GM20000 (cell line): ENCODE data around the gene EVC2.

Experiments used
- DNase-seq: peaks from one replicate; pipeline ENCODE4 v3.0.0; 2012; ENCODE audit warnings: low spot score
- CTCF ChIP-seq: IDR thresholded peaks from 2 replicates; pipeline ENCODE4 v1.5.1; 2012; ENCODE audit warnings: mild to moderate bottlenecking, control low read depth; ENCODE audit errors: extremely low read depth, missing control alignments

The EVC2 gene

DNA sequence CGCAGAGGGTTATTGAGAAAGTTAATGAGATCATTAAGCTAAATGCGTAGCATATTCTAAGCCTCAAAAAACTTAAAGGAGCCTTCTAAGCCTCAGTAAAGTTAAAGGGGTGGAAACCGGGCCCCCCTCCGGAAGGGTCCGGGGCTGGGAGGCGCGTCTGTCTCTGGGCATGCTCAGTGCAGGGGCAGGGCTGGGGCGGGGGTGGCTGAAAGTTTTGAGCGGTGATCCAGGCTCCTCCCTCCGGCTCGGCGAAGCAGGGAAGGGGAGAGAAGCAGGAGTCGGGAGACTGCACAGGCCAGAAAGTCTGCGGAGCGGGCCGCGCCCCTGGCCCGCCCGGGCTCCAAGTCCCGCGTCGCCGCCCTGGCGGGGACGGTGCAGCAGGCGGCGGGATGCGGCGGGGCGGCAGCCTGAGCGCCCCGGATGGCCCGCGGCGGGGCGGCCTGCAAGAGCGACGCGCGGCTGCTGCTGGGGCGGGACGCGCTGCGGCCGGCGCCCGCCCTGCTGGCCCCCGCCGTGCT lies 2.7 kb upstream of the EVC2 start, which contains the start of gene EVC:
TSS of gene EVC (plus strand) at position 241 of the 518 bp plus-strand sequence. CDS start at position 421, 180 bp downstream.
- DNase-seq, result peak; percentile 76
- TF ChIP-seq CTCF, result no peak

GRCh38 chr4:5710065-5710960 lies 2.0 kb upstream of the EVC2 start:
- no peak for TF ChIP-seq CTCF
- peak; percentile 47 for DNase-seq

GRCh38 chr4:5709207-5709575 lies 832 bp upstream of the EVC2 start:
- TF ChIP-seq CTCF, result no peak
- DNase-seq, result no peak

DNA sequence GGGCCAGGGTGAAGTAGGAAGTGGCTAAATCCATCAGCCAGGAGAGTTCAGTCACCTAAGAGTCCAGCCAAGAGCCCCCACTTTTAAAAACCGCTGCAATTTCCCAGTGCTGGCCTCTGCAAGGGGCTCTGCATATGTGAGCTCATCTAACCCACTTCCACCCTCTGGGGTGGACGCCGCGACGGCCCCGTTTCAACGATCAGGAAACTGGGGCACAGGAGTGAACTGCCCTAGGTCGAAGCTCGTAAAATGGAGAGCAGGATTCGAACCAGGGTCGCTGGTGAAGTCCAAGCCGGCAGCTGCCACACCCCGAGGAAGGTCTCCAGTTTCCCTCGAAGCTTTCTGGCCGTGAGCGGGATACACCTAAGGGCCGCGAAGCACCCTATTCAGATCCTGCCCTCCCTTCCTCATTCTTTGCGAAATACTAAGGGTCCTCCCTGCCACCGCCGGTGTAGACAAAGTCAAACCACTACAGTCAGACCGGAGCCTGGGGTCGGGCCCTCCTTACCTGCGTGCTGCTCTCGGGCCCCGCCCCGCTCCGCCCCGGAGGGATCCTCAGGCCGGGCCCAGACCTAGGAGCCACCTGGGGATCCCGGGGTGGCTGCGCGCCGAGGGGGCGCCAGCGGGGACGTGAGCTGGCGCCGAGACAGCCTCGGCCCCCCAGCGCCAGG lies 446 bp downstream of the EVC2 start:
- TF ChIP-seq CTCF, result no peak
- DNase-seq, result peak; percentile 23

DNA sequence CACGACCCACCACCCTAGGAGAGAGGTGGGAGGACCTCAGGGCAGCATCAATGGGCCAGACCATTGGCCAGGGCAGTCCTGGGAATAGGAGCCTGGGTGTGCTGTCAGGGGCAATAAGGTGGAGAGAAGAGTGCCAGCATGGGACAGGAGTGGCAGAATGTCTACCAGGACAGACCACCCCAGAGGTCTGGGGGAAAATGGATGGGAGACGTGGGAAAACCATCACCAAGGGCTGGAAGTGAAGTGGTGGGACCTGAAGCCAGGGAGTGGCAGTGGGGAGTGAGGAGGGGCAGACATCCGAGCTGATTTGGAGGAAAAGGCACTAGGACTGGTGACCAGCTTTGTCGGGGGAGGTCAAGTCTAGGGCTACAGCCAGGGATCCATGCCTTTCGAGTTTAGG lies 993 bp downstream of the EVC2 start:
- no peak for TF ChIP-seq CTCF
- no peak for DNase-seq

DNA sequence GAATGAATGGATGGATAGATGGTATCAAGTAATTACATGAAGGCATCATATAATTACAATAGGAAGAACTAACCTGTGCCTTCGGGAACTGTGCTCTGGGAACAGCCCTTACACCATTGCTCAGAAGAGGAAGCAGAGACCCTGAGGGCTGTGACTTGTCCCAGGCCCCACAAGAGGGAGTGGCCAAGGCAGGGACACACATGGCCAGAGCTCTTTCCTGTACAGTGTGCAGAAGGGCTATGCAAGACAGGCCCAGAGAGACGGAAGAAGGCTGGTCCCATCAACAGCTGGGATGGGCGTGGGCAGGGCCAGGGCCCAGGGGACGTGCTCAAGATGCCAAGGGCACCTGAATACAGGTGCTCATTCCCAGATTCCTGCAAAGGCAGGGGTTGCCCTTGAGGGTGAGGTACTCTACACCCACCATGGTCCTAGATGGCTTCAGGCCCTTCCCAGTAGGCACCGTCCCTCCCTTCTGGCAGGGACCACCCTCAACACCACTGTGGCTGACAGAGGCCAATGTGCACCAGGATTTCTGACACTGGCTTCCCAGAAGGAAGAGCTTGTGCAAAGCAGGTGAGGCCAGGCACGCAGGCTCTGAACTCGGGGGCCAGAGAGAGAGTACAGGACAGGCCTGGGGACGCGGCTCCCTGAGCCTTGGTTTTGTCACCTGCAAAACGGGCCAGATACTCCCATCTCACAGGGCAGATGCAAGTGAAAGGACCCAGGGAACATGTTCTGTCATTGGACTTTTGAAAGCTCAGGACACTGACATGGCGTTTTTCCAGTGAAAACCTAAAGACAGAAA lies 1.7 kb downstream of the EVC2 start:
- no peak for TF ChIP-seq CTCF
- DNase-seq, result no peak
